Neutrophil (primary cell): ENCODE measurements around the gene B3GNT5.

Experiments used
- H3K27ac ChIP-seq: fragments of 200-600 bp; sonication (generic); 2 replicates; pipeline ENCODE4 v1.5.1; 2016; ENCODE audit warnings: mild to moderate bottlenecking, moderate library complexity
- H3K27me3 ChIP-seq: fragments of 200-600 bp; sonication (generic); 2 replicates; pipeline ENCODE4 v1.6.0; 2016; ENCODE audit warnings: mild to moderate bottlenecking
- H3K36me3 ChIP-seq: fragments of 200-600 bp; sonication (generic); 2 replicates; pipeline ENCODE4 v1.5.1; 2017
- H3K4me1 ChIP-seq, 2 experiments: fragments of 200-600 bp in 1 of 2; sonication (generic) in 1 of 2; 1 replicate in 1 of 2; 2 replicates in 1 of 2; pipeline versions ENCODE4 v1.5.1 to v1.6.1; 2013 to 2016; ENCODE audit warnings: low read depth in 1 of 2, low read length in 1 of 2, mild to moderate bottlenecking in 1 of 2, moderate library complexity in 1 of 2; ENCODE audit not compliant: control insufficient read depth in 1 of 2, insufficient read depth in 1 of 2
- H3K4me3 ChIP-seq, 2 experiments: fragments of 200-600 bp in 1 of 2; sonication (generic) in 1 of 2; 1 replicate in 1 of 2; 2 replicates in 1 of 2; pipeline ENCODE4 v1.5.1; 2013 to 2016; ENCODE audit warnings: low read depth in 1 of 2, low read length in 1 of 2, mild to moderate bottlenecking in 1 of 2, moderate library complexity in 1 of 2
- H3K9me3 ChIP-seq: fragments of 200-600 bp; sonication (generic); 2 replicates; pipeline ENCODE4 v1.5.1; 2016
- TF ChIP-seq, protein P1 (sequence below): fragments of 200-600 bp; sonication (generic); IDR thresholded peaks from 2 replicates; pipeline ENCODE4 v1.5.1; 2016; ENCODE audit warnings: antibody characterized with exemption

The B3GNT5 gene

DNA sequence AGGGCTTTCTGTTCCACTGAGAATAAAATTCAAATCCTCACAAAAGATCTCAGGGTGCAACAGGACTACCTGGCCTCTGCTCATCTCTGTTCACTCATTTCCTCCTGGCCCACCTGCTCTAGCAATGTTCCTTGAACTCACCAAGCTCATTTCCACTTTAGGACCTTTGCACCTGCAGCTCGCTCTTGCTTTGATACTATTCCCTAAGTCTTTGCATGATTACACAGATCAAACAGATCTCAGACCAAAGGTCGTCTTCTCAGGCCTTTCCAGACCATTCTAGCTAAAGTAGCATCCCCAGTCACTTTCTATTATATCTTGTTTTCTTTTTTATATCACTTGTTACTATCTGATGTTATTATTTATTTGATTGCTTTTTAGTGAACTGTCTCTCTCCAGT lies 54.7 kb downstream of the B3GNT5 start:
- Histone ChIP-seq H3K27me3 (no peaks in the 10 kb centered on the region), H3K36me3 (no peaks in the 10 kb centered on the region), H3K4me1 (peaks cover 54 to 56% of the 10 kb centered on the region in 2 experiments), H3K9me3 (no peaks in the 10 kb centered on the region), H3K4me3 (peak overlapping the region; percentile 34 to 45), H3K27ac (peak overlapping the region; percentile 89)
- TF ChIP-seq, protein P1, sequence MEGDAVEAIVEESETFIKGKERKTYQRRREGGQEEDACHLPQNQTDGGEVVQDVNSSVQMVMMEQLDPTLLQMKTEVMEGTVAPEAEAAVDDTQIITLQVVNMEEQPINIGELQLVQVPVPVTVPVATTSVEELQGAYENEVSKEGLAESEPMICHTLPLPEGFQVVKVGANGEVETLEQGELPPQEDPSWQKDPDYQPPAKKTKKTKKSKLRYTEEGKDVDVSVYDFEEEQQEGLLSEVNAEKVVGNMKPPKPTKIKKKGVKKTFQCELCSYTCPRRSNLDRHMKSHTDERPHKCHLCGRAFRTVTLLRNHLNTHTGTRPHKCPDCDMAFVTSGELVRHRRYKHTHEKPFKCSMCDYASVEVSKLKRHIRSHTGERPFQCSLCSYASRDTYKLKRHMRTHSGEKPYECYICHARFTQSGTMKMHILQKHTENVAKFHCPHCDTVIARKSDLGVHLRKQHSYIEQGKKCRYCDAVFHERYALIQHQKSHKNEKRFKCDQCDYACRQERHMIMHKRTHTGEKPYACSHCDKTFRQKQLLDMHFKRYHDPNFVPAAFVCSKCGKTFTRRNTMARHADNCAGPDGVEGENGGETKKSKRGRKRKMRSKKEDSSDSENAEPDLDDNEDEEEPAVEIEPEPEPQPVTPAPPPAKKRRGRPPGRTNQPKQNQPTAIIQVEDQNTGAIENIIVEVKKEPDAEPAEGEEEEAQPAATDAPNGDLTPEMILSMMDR = no peak

DNA sequence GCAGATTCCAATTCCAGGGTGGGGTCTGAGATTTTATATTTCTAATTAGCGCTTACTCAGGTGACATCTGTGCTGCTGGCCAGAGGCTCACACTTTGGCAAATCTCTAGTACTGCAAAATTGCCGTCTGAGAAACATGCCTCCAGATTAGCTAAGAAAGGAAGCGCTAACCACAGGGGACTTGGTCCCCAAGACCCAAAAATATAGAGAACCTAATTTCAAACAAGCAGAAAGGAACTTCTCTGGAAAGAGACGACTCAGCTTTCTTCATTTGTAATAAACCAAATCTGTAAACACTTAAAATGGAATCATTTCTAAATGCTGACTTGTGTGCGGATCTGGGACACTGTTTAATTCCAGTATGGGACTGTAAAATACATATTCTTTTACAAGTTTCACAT lies 55.7 kb downstream of the B3GNT5 start:
- Histone ChIP-seq H3K36me3 (no peaks in the 10 kb centered on the region), H3K4me3 (no peak overlapping the region)

DNA sequence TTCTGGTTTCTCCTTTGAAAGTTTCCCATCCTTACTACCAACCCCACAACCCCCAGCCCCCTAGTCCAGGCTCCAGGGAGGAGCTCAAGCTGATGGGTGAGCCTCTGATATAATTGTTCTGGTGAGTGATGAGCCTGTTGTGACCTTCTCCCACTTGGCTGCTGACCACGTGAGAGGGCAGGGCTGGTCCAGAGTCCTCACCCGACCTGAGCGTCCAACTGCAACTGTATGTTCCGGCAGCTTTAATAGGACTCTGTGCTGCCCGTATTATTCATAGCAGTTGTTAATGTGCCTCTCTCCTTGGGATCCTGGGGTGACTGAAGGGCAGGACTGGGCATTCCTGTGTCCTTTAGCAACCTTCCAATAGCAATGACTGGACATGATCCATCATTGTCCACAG lies 56.2 kb downstream of the B3GNT5 start:
- Histone ChIP-seq H3K9me3 (no peaks in the 10 kb centered on the region), H3K4me3 (no peak overlapping the region), H3K27ac (no peak overlapping the region), H3K36me3 (no peaks in the 10 kb centered on the region), H3K4me1 (peaks cover 56 to 57% of the 10 kb centered on the region in 2 experiments), H3K27me3 (no peaks in the 10 kb centered on the region)
- TF ChIP-seq, protein P1 = no peak

More for the DNA sequence above, 55.7 kb downstream of the B3GNT5 start:
- Histone ChIP-seq H3K4me1 (peaks cover 57 to 58% of the 10 kb centered on the region in 2 experiments), H3K27me3 (no peaks in the 10 kb centered on the region), H3K9me3 (no peaks in the 10 kb centered on the region), H3K27ac (peak overlapping the region; percentile 10)
- TF ChIP-seq, protein P1 = no peak

DNA sequence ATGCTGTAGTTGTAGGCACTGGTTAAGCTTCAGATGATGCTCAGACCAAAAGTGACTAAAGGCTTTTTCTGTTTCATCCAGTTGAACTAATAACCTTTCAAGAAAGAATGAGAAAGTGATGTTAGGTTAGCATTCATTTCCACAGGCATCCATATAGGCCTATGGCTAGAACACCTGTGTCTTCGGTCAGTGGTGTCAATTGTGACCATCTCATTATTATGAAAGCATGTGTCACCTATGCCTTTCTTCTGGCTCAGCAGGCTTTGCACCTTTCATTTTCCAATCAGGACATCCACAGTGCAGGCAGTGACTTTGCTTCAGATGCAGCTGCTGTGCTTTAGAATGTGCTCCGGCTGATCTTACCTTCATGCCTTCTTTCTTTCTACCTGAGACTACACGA lies 57.9 kb downstream of the B3GNT5 start:
- TF ChIP-seq, protein P1 = no peak
- H3K27ac ChIP-seq = no peak overlapping the region
- H3K4me1 ChIP-seq = peaks cover 53 to 55% of the 10 kb centered on the region in 2 experiments

DNA sequence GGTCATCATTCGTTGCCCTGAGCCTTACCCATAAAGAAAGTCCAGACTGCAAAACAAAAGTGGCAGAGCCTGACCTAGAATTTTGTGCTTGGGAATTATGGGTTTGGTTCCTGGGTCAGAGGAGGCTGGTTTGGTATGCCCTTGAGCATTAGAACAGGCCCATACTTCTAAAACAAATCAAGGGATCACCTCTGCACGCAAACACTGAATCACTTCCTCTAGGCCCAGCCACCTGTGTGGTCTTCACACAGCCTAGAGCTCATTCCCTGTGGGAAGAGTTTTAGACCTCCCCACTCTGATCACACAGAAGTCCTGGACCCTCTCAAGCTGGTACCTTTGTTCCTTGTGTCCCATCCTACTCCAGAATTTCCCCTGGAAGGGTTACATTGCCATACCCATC lies 59.4 kb downstream of the B3GNT5 start:
- H3K4me1 ChIP-seq = peaks cover 38 to 41% of the 10 kb centered on the region in 2 experiments
- H3K27me3 ChIP-seq = no peaks in the 10 kb centered on the region
- peak overlapping the region; percentile 43 for H3K27ac ChIP-seq
- no peaks in the 10 kb centered on the region for H3K9me3 ChIP-seq
- TF ChIP-seq, protein P1 = no peak
- H3K4me3 ChIP-seq = no peak overlapping the region
- H3K36me3 ChIP-seq = no peaks in the 10 kb centered on the region

More for the DNA sequence above, 57.9 kb downstream of the B3GNT5 start:
- Histone ChIP-seq H3K4me3 (no peak overlapping the region), H3K27me3 (no peaks in the 10 kb centered on the region), H3K36me3 (no peaks in the 10 kb centered on the region), H3K9me3 (no peaks in the 10 kb centered on the region)

DNA sequence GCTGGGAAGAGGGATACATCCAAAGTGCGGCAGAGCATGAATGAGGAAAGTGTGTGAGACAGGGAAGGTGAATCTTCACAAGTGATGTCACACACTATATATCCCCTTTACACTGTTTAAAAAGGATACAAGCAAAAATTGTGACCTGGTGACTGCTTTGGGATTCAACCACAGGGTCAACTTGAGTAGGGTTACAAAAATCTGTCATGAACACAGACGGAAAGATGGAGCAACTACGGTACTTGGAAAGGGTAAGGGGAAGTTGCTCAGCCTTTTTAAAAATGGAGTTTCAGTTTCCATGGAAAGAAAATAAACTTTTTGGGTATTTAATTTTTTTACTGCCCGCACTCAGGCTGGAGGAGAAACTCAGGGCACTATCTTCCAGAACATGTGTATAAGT lies 60.3 kb downstream of the B3GNT5 start:
- no peaks in the 10 kb centered on the region for H3K27me3 ChIP-seq
- no peaks in the 10 kb centered on the region for H3K9me3 ChIP-seq
- H3K27ac ChIP-seq = peak overlapping the region; percentile 43
- no peak overlapping the region for H3K4me3 ChIP-seq
- H3K36me3 ChIP-seq = no peaks in the 10 kb centered on the region
- TF ChIP-seq, protein P1 = no peak
- peaks cover 31 to 37% of the 10 kb centered on the region in 2 experiments for H3K4me1 ChIP-seq
